Ectodermal cell (in vitro differentiated cells): ENCODE results near the gene BCL10.

Source experiments
- H3K27ac ChIP-seq: 2 replicates; pipeline ENCODE4 v1.7.0; 2013; ENCODE audit warnings: mild to moderate bottlenecking, low read depth, low read length; ENCODE audit not compliant: insufficient read depth, poor library complexity, severe bottlenecking
- H3K27me3 ChIP-seq: 2 replicates; pipeline ENCODE4 v1.7.0; 2013; ENCODE audit warnings: mild to moderate bottlenecking, low read length; ENCODE audit not compliant: insufficient read depth, control insufficient read depth, poor library complexity, severe bottlenecking
- H3K36me3 ChIP-seq: one replicate; pipeline ENCODE4 v1.7.0; 2013; ENCODE audit warnings: low read length; ENCODE audit not compliant: control insufficient read depth, insufficient read depth
- H3K4me1 ChIP-seq: one replicate; pipeline ENCODE4 v1.7.0; 2013; ENCODE audit warnings: low read length; ENCODE audit not compliant: control insufficient read depth, insufficient read depth
- H3K4me3 ChIP-seq: 2 replicates; pipeline ENCODE4 v1.7.0; 2013; ENCODE audit warnings: low read depth, low read length, control low read depth; ENCODE audit not compliant: insufficient read depth
- H3K9me3 ChIP-seq: 2 replicates; pipeline ENCODE4 v1.7.0; 2013; ENCODE audit warnings: mild to moderate bottlenecking, low read length, moderate library complexity; ENCODE audit not compliant: control insufficient read depth
- WGBS, 2 experiments: methylation state at CpG; one replicate each; pipeline ENCODE4 v1.1.7; 2013; ENCODE audit warnings: missing lambda C conversion rate in 2 of 2; 5-methylcytosine and 5-hydroxymethylcytosine counted together

Gene BCL10

GRCh38 chr1:85282424-85282823 lies 6.0 kb upstream of the BCL10 start:
- Histone ChIP-seq H3K9me3 (no peaks in the 10 kb centered on the region), H3K27ac (no peak overlapping the region), H3K36me3 (no peaks in the 10 kb centered on the region), H3K27me3 (no peaks in the 10 kb centered on the region), H3K4me1 (no peaks in the 10 kb centered on the region), H3K4me3 (no peak overlapping the region)
- WGBS, 2 experiments, result 71 to 92% methylated on average over 1 of the region's 1 CpG

- H3K9me3 ChIP-seq, result no peaks in the 10 kb centered on the region
- H3K4me1 ChIP-seq, result no peaks in the 10 kb centered on the region
- no peaks in the 10 kb centered on the region for H3K36me3 ChIP-seq
- 89 to 90% methylated on average over 4 of the region's 4 CpGs for WGBS, 2 experiments
- H3K27me3 ChIP-seq, result no peaks in the 10 kb centered on the region
- no peak overlapping the region for H3K27ac ChIP-seq
- no peak overlapping the region for H3K4me3 ChIP-seq
These were observed 4.2 kb upstream of the BCL10 start for GRCh38 chr1:85280636-85281035.

- Histone ChIP-seq H3K36me3 (no peaks in the 10 kb centered on the region), H3K9me3 (no peaks in the 10 kb centered on the region), H3K27ac (no peak overlapping the region), H3K27me3 (no peaks in the 10 kb centered on the region), H3K4me3 (no peak overlapping the region), H3K4me1 (peaks cover 4% of the 10 kb centered on the region)
- 86 to 87% methylated on average over 10 of the region's 10 CpGs for WGBS, 2 experiments
These were observed 3.1 kb upstream of the BCL10 start for GRCh38 chr1:85279458-85280080.

GRCh38 chr1:85278853-85279314 lies 2.5 kb upstream of the BCL10 start:
- Histone ChIP-seq H3K9me3 (no peaks in the 10 kb centered on the region), H3K4me3 (no peak overlapping the region), H3K4me1 (peaks cover 9% of the 10 kb centered on the region), H3K27ac (no peak overlapping the region), H3K36me3 (no peaks in the 10 kb centered on the region), H3K27me3 (no peaks in the 10 kb centered on the region)
- WGBS, 2 experiments, result 86 to 91% methylated on average over 2 of the region's 2 CpGs

GRCh38 chr1:85277802-85278201 lies 1.4 kb upstream of the BCL10 start:
- Histone ChIP-seq H3K27me3 (no peaks in the 10 kb centered on the region), H3K4me1 (peaks cover 9% of the 10 kb centered on the region), H3K4me3 (no peak overlapping the region), H3K36me3 (no peaks in the 10 kb centered on the region), H3K27ac (no peak overlapping the region), H3K9me3 (no peaks in the 10 kb centered on the region)
- 94 to 100% methylated on average over 4 of the region's 4 CpGs for WGBS, 2 experiments

GRCh38 chr1:85276978-85277639 lies 677 bp upstream of the BCL10 start:
- H3K4me1 ChIP-seq, result peaks cover 9% of the 10 kb centered on the region
- no peaks in the 10 kb centered on the region for H3K9me3 ChIP-seq
- H3K27ac ChIP-seq, result no peak overlapping the region
- peak overlapping the region; percentile 73 for H3K4me3 ChIP-seq
- WGBS, 2 experiments, result 68 to 74% methylated on average over 9 to 10 of the region's 11 CpGs
- no peaks in the 10 kb centered on the region for H3K36me3 ChIP-seq
- H3K27me3 ChIP-seq, result no peaks in the 10 kb centered on the region

- Histone ChIP-seq H3K4me1 (peaks cover 9% of the 10 kb centered on the region), H3K36me3 (no peaks in the 10 kb centered on the region), H3K9me3 (no peaks in the 10 kb centered on the region), H3K27me3 (no peaks in the 10 kb centered on the region), H3K27ac (peak overlapping the region; percentile 86), H3K4me3 (peak overlapping the region; percentile 73)
- 2% methylated on average over 13 of the region's 13 CpGs for WGBS, 2 experiments
These were observed 674 bp downstream of the BCL10 start for GRCh38 chr1:85275701-85276214.

GRCh38 chr1:85274969-85275453 lies 1.4 kb downstream of the BCL10 start:
- Histone ChIP-seq H3K36me3 (no peaks in the 10 kb centered on the region), H3K4me1 (peaks cover 9% of the 10 kb centered on the region), H3K27me3 (no peaks in the 10 kb centered on the region), H3K4me3 (peak overlapping the region; percentile 73), H3K27ac (no peak overlapping the region), H3K9me3 (no peaks in the 10 kb centered on the region)
- 86 to 92% methylated on average over 1 of the region's 1 CpG for WGBS, 2 experiments

GRCh38 chr1:85273397-85273796 lies 3.0 kb downstream of the BCL10 start:
- Histone ChIP-seq H3K9me3 (no peaks in the 10 kb centered on the region), H3K4me3 (no peak overlapping the region), H3K4me1 (peaks cover 9% of the 10 kb centered on the region), H3K36me3 (no peaks in the 10 kb centered on the region), H3K27ac (no peak overlapping the region), H3K27me3 (no peaks in the 10 kb centered on the region)

- H3K4me3 ChIP-seq, result no peak overlapping the region
- no peaks in the 10 kb centered on the region for H3K9me3 ChIP-seq
- H3K36me3 ChIP-seq, result peaks cover 9% of the 10 kb centered on the region
- H3K4me1 ChIP-seq, result no peaks in the 10 kb centered on the region
- H3K27ac ChIP-seq, result no peak overlapping the region
- no peaks in the 10 kb centered on the region for H3K27me3 ChIP-seq
- 96 to 97% methylated on average over 5 of the region's 5 CpGs for WGBS, 2 experiments
These were observed 7.4 kb downstream of the BCL10 start for GRCh38 chr1:85268801-85269585.
